Endothelial cell (in vitro differentiated cells): Measurements from ENCODE around the gene ZNF143. TPM values are rescaled to one million over a fixed set of nuclear protein-coding genes. Genes with fewer than 3 reads are reported as not detected.
A peak's percentile ranks its signal among the peaks of the same experiment; 100 is the strongest.

Source experiments
- DNase-seq: peaks from one replicate; pipeline ENCODE4 v3.0.0; 2021; ENCODE audit warnings: low spot score
- H3K27ac Mint-ChIP-seq: one replicate; pipeline ENCODE4 v1.8.0; 2021; ENCODE audit warnings: mixed read lengths, inconsistent platforms; ENCODE audit not compliant: unreplicated experiment
- H3K27me3 Mint-ChIP-seq: one replicate; pipeline ENCODE4 v1.8.0; 2021; ENCODE audit warnings: mild to moderate bottlenecking, moderate library complexity, mixed read lengths, inconsistent platforms; ENCODE audit not compliant: unreplicated experiment
- H3K36me3 Mint-ChIP-seq: one replicate; pipeline ENCODE4 v1.8.0; 2021; ENCODE audit warnings: mild to moderate bottlenecking, low read depth, mixed read lengths, inconsistent platforms; ENCODE audit not compliant: unreplicated experiment
- H3K4me1 Mint-ChIP-seq: one replicate; pipeline ENCODE4 v1.8.0; 2021; ENCODE audit warnings: mild to moderate bottlenecking, mixed read lengths, inconsistent platforms; ENCODE audit not compliant: unreplicated experiment
- H3K4me3 Mint-ChIP-seq: one replicate; pipeline ENCODE4 v1.8.0; 2021; ENCODE audit warnings: mild to moderate bottlenecking, mixed read lengths, inconsistent platforms; ENCODE audit not compliant: unreplicated experiment
- H3K9me3 Mint-ChIP-seq: one replicate; pipeline ENCODE4 v1.8.0; 2021; ENCODE audit warnings: mixed read lengths, inconsistent platforms; ENCODE audit not compliant: unreplicated experiment
- total RNA-seq: library from RNA; stranded (reverse); fragmentation: NEBNext Ultra II Directional; extraction: Animal tissue kit (Norgen Biotek cat#: 25700); gene quantifications from one replicate; pipeline ENCODE4 v1.2.1, GENCODE V29; 2021; ENCODE audit not compliant: unreplicated experiment
- TF ChIP-seq, protein P1 (sequence below): fragments of 200-600 bp; sonication (generic); IDR thresholded peaks from one replicate; pipeline ENCODE4 v1.5.0; 2021; ENCODE audit warnings: antibody characterized with exemption; ENCODE audit not compliant: unreplicated experiment

The ZNF143 gene
- total RNA-seq, 1 donor from 2014 or later: 27.2 TPM

GRCh38 chr11:9550191-9550628 lies 89.4 kb downstream of the ZNF143 start:
- Mint-ChIP-seq H3K4me3 (no peak overlapping the region), H3K9me3 (no peaks in the 10 kb centered on the region), H3K36me3 (no peaks in the 10 kb centered on the region), H3K27ac (peak overlapping the region; percentile 25), H3K4me1 (peaks cover 15% of the 10 kb centered on the region), H3K27me3 (no peaks in the 10 kb centered on the region)
- DNase-seq: no peak
- TF ChIP-seq, protein P1, sequence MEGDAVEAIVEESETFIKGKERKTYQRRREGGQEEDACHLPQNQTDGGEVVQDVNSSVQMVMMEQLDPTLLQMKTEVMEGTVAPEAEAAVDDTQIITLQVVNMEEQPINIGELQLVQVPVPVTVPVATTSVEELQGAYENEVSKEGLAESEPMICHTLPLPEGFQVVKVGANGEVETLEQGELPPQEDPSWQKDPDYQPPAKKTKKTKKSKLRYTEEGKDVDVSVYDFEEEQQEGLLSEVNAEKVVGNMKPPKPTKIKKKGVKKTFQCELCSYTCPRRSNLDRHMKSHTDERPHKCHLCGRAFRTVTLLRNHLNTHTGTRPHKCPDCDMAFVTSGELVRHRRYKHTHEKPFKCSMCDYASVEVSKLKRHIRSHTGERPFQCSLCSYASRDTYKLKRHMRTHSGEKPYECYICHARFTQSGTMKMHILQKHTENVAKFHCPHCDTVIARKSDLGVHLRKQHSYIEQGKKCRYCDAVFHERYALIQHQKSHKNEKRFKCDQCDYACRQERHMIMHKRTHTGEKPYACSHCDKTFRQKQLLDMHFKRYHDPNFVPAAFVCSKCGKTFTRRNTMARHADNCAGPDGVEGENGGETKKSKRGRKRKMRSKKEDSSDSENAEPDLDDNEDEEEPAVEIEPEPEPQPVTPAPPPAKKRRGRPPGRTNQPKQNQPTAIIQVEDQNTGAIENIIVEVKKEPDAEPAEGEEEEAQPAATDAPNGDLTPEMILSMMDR: no peak

DNA sequence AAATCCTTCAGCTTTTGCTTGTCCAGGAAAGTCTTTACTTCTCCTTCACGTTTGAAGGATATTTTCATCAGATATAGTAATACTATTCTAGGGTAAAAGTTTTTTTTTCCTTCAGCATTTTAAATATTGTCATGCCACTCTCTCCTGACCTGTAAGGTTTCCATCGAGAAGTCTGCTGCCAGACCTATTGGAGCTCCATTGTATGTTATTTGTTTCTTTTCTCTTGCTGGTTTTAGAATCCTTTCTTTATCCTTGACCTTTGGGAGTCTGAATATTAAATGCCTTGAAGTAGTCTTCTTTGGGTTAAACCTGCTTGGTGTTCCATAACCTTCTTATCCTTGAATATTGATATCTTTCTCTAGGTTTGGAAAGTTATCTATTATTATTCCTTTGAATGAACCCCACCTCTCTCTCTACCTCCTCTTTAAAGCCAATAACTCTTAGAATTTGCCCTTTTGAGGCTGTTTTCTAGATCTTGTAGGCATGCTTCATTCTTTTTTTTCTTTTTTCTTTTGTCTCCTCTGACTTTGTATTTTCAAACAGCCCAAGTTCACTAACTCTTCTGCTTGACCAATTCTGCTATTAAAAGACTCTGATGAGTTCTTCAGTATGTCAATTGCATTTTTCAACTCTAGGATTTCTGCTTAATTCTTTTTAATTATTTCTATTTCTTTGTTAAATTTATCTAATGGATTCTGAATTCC lies 100.6 kb downstream of the ZNF143 start:
- Mint-ChIP-seq H3K4me1 (peaks cover 5% of the 10 kb centered on the region), H3K9me3 (peaks cover 5% of the 10 kb centered on the region), H3K27ac (no peak overlapping the region), H3K36me3 (peaks cover 6% of the 10 kb centered on the region), H3K4me3 (peak overlapping the region; percentile 65), H3K27me3 (peaks cover 2% of the 10 kb centered on the region)
- TF ChIP-seq, protein P1: no peak
- no peak for DNase-seq

GRCh38 chr11:9562716-9563115 lies 101.9 kb downstream of the ZNF143 start:
- H3K36me3 Mint-ChIP-seq: peaks cover 6% of the 10 kb centered on the region
- H3K9me3 Mint-ChIP-seq: peaks cover 5% of the 10 kb centered on the region
- TF ChIP-seq, protein P1: no peak
- H3K27ac Mint-ChIP-seq: no peak overlapping the region
- no peak for DNase-seq
- H3K27me3 Mint-ChIP-seq: peaks cover 2% of the 10 kb centered on the region
- H3K4me3 Mint-ChIP-seq: no peak overlapping the region
- H3K4me1 Mint-ChIP-seq: peaks cover 5% of the 10 kb centered on the region

DNA sequence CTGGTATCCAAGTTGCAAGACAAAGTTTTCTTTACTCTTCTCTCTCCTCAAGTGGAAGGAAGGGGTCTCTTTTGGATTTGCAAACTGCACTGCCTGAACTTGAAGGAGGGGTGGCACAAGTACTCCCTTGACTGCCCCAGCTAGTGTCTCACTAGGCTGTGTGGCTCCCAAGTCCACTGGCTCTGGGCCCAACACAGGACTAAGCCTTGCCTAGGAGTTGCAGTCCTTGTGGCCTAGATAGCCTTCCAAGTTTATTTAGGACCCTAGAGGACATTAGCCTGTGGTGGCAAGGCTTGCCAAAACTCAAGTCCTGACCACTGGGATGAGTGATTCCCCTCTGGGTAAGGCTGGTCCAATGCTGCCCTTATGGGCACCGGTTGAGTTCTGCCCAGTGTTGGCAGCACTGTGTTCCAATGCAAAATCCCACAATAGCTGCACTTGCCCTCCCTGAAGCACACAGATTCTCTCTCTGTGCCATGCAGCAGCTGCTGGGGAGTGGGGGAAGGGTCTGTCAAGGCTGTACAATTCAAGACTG lies 102.5 kb downstream of the ZNF143 start:
- peaks cover 5% of the 10 kb centered on the region for H3K9me3 Mint-ChIP-seq
- peaks cover 5% of the 10 kb centered on the region for H3K4me1 Mint-ChIP-seq
- no peak for DNase-seq
- peaks cover 2% of the 10 kb centered on the region for H3K27me3 Mint-ChIP-seq
- H3K36me3 Mint-ChIP-seq: peaks cover 6% of the 10 kb centered on the region
- no peak overlapping the region for H3K4me3 Mint-ChIP-seq
- H3K27ac Mint-ChIP-seq: no peak overlapping the region
- TF ChIP-seq, protein P1: no peak

GRCh38 chr11:9565822-9566560 lies 105.2 kb downstream of the ZNF143 start:
- Mint-ChIP-seq H3K27me3 (peaks cover 1% of the 10 kb centered on the region), H3K4me3 (no peak overlapping the region), H3K4me1 (peaks cover 19% of the 10 kb centered on the region), H3K36me3 (peaks cover 6% of the 10 kb centered on the region), H3K27ac (peak overlapping the region; percentile 40), H3K9me3 (no peaks in the 10 kb centered on the region)
- no peak for DNase-seq
- TF ChIP-seq, protein P1: no peak
